ENCODE results near the gene PDE6A. TPM values are rescaled to one million over a fixed set of nuclear protein-coding genes. Genes with fewer than 3 reads are reported as not detected.
A peak's percentile ranks its signal among the peaks of the same experiment; 100 is the strongest.

Gene PDE6A
- total and polyA plus RNA-seq, 2 experiments from 2014 or later: 3.6 to 3.9 TPM

DNA sequence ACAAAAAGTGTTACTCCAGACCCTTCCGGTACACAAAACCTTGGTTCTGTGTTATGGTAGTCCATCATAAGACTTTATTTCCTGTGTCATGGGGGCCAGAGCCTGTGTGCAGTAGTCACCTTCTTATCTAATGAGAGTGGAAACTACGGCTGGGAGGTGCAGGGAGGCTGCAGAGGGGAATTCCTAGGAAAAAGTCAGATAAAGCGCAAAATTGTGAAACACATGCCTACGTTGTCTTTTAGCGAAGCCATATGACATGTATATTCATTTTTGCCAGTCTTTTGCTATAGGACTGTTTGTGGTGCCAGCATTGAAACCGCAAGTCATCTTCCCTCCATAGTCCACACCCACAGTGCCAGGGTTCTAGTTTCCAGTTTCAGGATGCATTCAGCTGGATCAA lies 133.7 kb downstream of the PDE6A start:
- Histone ChIP-seq H4K20me1 (ENCODE audit: insufficient read depth, poor library complexity, severe bottlenecking) (no peaks in the 10 kb centered on the region), H3K4me2 (no peak overlapping the region), H3K79me2 (no peaks in the 10 kb centered on the region), H3K27me3 (no peaks in the 10 kb centered on the region), H3K27ac (peak overlapping the region; percentile 52), H3K36me3 (replicated peaks; ENCODE audit: insufficient read depth, low read depth) (no peaks in the 10 kb centered on the region), H2AFZ (no peak overlapping the region), H3K4me1 (ENCODE audit: insufficient read depth) (peaks cover 6% of the 10 kb centered on the region), H3K4me3 (no peak overlapping the region), H3K9me2 (replicated peaks; ENCODE audit: insufficient read depth) (no peaks in the 10 kb centered on the region), H3K9me3 (ENCODE audit: low read depth) (no peaks in the 10 kb centered on the region)
- 82% methylated on average over 6 of the region's 6 CpGs for WGBS (ENCODE audit: low lambda C conversion rate, missing lambda C conversion rate)
- DNase-seq (ENCODE audit: low spot score): peak; percentile 45
- TF ChIP-seq EZH2 (IDR thresholded peaks at IDR 0.05; ENCODE audit: borderline replicate concordance) (no peak), EZH2phosphoT487 (IDR thresholded peaks at IDR 0.05; ENCODE audit: low read depth, severe bottlenecking, unreplicated experiment) (no peak)
- TF ChIP-seq, protein P1, sequence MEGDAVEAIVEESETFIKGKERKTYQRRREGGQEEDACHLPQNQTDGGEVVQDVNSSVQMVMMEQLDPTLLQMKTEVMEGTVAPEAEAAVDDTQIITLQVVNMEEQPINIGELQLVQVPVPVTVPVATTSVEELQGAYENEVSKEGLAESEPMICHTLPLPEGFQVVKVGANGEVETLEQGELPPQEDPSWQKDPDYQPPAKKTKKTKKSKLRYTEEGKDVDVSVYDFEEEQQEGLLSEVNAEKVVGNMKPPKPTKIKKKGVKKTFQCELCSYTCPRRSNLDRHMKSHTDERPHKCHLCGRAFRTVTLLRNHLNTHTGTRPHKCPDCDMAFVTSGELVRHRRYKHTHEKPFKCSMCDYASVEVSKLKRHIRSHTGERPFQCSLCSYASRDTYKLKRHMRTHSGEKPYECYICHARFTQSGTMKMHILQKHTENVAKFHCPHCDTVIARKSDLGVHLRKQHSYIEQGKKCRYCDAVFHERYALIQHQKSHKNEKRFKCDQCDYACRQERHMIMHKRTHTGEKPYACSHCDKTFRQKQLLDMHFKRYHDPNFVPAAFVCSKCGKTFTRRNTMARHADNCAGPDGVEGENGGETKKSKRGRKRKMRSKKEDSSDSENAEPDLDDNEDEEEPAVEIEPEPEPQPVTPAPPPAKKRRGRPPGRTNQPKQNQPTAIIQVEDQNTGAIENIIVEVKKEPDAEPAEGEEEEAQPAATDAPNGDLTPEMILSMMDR (IDR thresholded peaks at IDR 0.05; ENCODE audit: poor library complexity): no peak

DNA sequence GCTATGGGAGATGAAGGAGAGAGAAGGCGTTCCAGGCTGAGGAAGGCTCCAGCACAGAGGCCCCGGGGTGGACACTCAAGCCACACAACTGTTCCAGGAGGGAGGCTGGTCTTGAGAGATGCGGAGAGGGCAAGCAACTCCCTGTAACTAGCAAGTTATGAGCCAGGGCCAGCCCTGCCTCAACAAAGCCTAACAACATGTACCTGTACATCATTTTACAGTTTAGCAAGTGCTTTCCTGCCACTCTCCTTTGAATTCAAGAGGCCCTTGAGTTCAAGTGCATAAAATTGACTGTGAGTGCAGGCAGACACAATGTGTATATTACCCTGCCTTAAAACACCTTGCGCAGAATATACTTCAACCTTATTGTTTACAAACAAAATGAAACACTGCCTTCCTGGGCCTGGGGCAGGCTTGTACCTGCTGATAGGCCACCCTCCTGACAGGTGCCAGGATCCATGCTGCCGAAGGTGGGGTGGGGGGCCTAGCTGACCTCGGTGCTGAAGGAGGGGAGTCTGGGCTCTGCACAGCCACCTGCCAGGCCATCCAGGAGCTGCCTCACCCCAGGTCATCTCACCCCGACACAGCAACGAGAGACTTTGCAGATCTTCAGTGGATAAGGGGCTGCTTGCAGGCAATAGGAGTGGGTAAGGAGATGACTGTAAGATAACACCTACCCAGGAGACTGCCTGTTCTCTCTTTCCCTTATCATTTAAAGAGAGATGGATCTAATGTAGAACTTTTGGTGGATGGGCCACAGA lies 134.5 kb downstream of the PDE6A start:
- Histone ChIP-seq H3K79me2 (no peaks in the 10 kb centered on the region), H3K9me2 (replicated peaks; ENCODE audit: insufficient read depth) (no peaks in the 10 kb centered on the region), H3K4me3 (no peak overlapping the region), H3K9me3 (ENCODE audit: low read depth) (no peaks in the 10 kb centered on the region), H3K4me2 (no peak overlapping the region), H4K20me1 (ENCODE audit: insufficient read depth, poor library complexity, severe bottlenecking) (no peaks in the 10 kb centered on the region), H2AFZ (no peak overlapping the region), H3K27ac (peak overlapping the region; percentile 1), H3K4me1 (ENCODE audit: insufficient read depth) (peaks cover 6% of the 10 kb centered on the region), H3K27me3 (no peaks in the 10 kb centered on the region), H3K36me3 (replicated peaks; ENCODE audit: insufficient read depth, low read depth) (no peaks in the 10 kb centered on the region)
- WGBS (ENCODE audit: low lambda C conversion rate, missing lambda C conversion rate): 72% methylated on average over 8 of the region's 8 CpGs
- no peak for DNase-seq (ENCODE audit: low spot score)
- TF ChIP-seq EZH2phosphoT487 (IDR thresholded peaks at IDR 0.05; ENCODE audit: low read depth, severe bottlenecking, unreplicated experiment): no peak
- no peak for TF ChIP-seq EZH2 (IDR thresholded peaks at IDR 0.05; ENCODE audit: borderline replicate concordance)
- TF ChIP-seq, protein P1 (IDR thresholded peaks at IDR 0.05; ENCODE audit: poor library complexity): no peak

DNA sequence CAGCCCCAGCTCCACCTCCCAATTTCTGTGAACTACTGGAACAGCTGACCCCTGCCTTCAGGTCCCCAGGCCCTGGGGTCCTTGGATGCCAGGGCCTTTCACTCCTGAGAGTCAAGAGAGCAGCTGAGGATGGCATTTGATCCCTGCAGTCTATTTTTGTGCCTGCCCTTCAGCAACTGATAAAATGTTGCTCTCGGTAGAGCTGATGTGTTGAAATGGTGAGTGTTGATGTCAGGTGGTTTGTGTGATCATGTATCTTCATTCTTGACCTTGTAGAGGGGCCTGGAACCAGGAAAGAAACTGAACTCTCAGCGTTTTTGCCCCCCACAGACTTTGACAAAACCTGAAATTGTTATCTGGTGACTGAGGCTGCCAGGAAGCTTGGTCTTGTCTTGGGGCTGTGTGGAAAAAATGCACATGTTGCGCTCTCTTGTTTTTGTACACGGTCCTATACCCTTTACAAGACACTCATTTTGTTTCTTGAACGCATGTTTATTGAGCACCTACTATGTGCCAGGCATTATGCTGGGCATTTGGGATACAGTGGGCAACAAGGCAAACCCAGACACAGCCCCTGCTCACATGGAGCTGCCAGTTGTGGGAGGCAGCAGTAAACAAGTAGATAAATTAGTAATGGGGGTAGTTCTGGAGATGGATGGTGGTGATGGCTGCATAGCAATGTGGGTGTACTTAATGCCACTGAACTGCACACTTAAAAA lies 136.2 kb downstream of the PDE6A start:
- WGBS (ENCODE audit: low lambda C conversion rate, missing lambda C conversion rate): 82% methylated on average over 5 of the region's 5 CpGs
- no peak for DNase-seq (ENCODE audit: low spot score)
- no peak overlapping the region for H3K27ac ChIP-seq

More for the DNA sequence above, 136.2 kb downstream of the PDE6A start:
- Histone ChIP-seq H3K9me2 (replicated peaks; ENCODE audit: insufficient read depth) (no peaks in the 10 kb centered on the region), H3K4me3 (no peak overlapping the region), H3K36me3 (replicated peaks; ENCODE audit: insufficient read depth, low read depth) (no peaks in the 10 kb centered on the region), H3K27me3 (no peaks in the 10 kb centered on the region), H3K79me2 (no peaks in the 10 kb centered on the region), H3K4me1 (ENCODE audit: insufficient read depth) (peaks cover 6% of the 10 kb centered on the region), H3K9me3 (ENCODE audit: low read depth) (no peaks in the 10 kb centered on the region), H2AFZ (no peak overlapping the region), H4K20me1 (ENCODE audit: insufficient read depth, poor library complexity, severe bottlenecking) (no peaks in the 10 kb centered on the region), H3K4me2 (no peak overlapping the region)
- no peak for TF ChIP-seq EZH2 (IDR thresholded peaks at IDR 0.05; ENCODE audit: borderline replicate concordance)
- TF ChIP-seq, protein P1 (IDR thresholded peaks at IDR 0.05; ENCODE audit: poor library complexity): no peak
- TF ChIP-seq EZH2phosphoT487 (IDR thresholded peaks at IDR 0.05; ENCODE audit: low read depth, severe bottlenecking, unreplicated experiment): no peak

Small RNAs within 50 kb of the gene (small RNA-seq; reads per million reads assigned to genes)
- not detected for gene RF00019

Other genes with a start within 250 kb of the PDE6A start
- 2.4 and 3.8 TPM in 2 replicates for gene PPARGC1B, start 214.5 kb downstream of the PDE6A start, total RNA-seq
- gene PPARGC1B, start 214.5 kb downstream of the PDE6A start, polyA plus RNA-seq: 2.5 and 4.9 TPM in 2 replicates
- gene SLC26A2, start 16.0 kb upstream of the PDE6A start, total RNA-seq: 160 TPM in 2 replicates
- gene SLC26A2, start 16.0 kb upstream of the PDE6A start, polyA plus RNA-seq: 33.7 and 45.7 TPM in 2 replicates
- 4.6 and 5.0 TPM in 2 replicates for gene TIGD6, start 55.9 kb upstream of the PDE6A start, total RNA-seq
- 4.5 and 4.6 TPM in 2 replicates for gene TIGD6, start 55.9 kb upstream of the PDE6A start, polyA plus RNA-seq
- gene HMGXB3, start 55.9 kb upstream of the PDE6A start, total RNA-seq: 32.8 and 47.5 TPM in 2 replicates
- 23.4 and 24.6 TPM in 2 replicates for gene HMGXB3, start 55.9 kb upstream of the PDE6A start, polyA plus RNA-seq
- 4.5 and 4.7 TPM in 2 replicates for gene CSF1R, start 141.8 kb upstream of the PDE6A start, total RNA-seq
- gene CSF1R, start 141.8 kb upstream of the PDE6A start, polyA plus RNA-seq: 3.6 and 5.1 TPM in 2 replicates
- gene PDGFRB, start 211.1 kb upstream of the PDE6A start, total RNA-seq: 36.8 and 55.1 TPM in 2 replicates
- 55.2 and 62.9 TPM in 2 replicates for gene PDGFRB, start 211.1 kb upstream of the PDE6A start, polyA plus RNA-seq
- gene CDX1, start 222.0 kb upstream of the PDE6A start, total RNA-seq: 54.6 and 58.2 TPM in 2 replicates
- gene CDX1, start 222.0 kb upstream of the PDE6A start, polyA plus RNA-seq: 43.3 and 46.9 TPM in 2 replicates
- 0.88 and 1.1 TPM in 2 replicates for gene SLC6A7, start 245.3 kb upstream of the PDE6A start, total RNA-seq
- 0.39 and 0.99 TPM in 2 replicates for gene SLC6A7, start 245.3 kb upstream of the PDE6A start, polyA plus RNA-seq

Measured in hepatocyte (in vitro differentiated cells).